Renal cortical epithelial cell (primary cell): ENCODE data around the gene ARHGEF28. TPM values are rescaled to one million over a fixed set of nuclear protein-coding genes. Genes with fewer than 3 reads are reported as not detected.

Source experiments
- DNase-seq: peaks from one replicate; pipeline ENCODE4 v3.0.0-alpha.2; 2011; ENCODE audit warnings: low read depth
- total RNA-seq: library from RNA; depleted of rRNA; stranded (reverse); fragments of >200 nt; gene quantifications from 2 replicates; pipeline ENCODE4 v1.2.3, GENCODE V29; 2014

The ARHGEF28 gene, protein sequence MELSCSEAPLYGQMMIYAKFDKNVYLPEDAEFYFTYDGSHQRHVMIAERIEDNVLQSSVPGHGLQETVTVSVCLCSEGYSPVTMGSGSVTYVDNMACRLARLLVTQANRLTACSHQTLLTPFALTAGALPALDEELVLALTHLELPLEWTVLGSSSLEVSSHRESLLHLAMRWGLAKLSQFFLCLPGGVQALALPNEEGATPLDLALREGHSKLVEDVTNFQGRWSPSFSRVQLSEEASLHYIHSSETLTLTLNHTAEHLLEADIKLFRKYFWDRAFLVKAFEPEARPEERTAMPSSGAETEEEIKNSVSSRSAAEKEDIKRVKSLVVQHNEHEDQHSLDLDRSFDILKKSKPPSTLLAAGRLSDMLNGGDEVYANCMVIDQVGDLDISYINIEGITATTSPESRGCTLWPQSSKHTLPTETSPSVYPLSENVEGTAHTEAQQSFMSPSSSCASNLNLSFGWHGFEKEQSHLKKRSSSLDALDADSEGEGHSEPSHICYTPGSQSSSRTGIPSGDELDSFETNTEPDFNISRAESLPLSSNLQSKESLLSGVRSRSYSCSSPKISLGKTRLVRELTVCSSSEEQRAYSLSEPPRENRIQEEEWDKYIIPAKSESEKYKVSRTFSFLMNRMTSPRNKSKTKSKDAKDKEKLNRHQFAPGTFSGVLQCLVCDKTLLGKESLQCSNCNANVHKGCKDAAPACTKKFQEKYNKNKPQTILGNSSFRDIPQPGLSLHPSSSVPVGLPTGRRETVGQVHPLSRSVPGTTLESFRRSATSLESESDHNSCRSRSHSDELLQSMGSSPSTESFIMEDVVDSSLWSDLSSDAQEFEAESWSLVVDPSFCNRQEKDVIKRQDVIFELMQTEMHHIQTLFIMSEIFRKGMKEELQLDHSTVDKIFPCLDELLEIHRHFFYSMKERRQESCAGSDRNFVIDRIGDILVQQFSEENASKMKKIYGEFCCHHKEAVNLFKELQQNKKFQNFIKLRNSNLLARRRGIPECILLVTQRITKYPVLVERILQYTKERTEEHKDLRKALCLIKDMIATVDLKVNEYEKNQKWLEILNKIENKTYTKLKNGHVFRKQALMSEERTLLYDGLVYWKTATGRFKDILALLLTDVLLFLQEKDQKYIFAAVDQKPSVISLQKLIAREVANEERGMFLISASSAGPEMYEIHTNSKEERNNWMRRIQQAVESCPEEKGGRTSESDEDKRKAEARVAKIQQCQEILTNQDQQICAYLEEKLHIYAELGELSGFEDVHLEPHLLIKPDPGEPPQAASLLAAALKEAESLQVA (N-terminal part only)
- 74.5 and 112 TPM in 2 replicates for total RNA-seq

DNA sequence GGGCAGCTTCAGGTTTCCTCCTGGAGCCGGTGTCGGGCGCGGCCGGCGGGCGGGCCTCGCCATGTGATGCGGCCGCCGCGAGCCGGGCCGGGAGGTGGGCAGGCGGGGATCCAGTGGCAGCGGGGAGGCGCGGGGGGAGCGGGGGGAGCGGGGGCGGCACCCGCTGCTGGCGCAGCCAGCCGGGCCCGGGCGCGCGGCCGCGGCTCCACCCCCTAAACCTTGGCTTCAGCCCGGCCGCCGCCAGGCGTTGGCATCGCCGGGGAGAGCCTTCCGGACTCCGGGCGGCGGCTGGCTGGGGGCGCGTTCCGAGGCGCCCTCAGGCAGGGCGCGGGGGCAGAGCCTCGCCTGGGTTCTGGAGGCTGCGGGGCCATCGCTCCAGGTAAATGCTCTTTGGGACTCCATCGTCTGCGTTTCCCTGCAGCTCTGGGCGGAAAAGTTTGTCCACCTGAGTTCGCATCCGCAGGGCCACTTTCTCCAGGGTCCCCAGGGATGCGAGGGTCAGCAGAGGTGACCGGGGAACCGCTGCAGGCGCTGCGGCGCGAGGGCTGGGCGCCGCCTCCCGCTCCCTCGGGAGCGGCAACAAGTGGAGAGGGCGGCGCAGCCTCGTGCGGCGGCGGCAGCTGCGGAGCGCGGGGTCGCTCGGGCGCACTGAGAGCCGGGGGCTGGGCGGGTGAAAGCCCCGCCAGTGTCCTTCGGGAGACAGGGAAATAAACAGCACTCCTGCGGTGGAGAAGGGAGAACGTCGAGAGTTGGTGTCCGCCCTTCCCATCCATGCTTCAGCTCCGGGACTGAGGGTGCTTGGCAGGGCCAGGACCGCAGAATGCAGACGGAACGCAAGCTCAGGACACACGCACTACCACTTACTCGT is at the start of gene ARHGEF28:
ARHGEF28 (plus strand) TSS at position 253 of the 868 bp plus-strand sequence. CDS start 58,656 bp downstream, outside the sequence.
- no peak for DNase-seq

DNA sequence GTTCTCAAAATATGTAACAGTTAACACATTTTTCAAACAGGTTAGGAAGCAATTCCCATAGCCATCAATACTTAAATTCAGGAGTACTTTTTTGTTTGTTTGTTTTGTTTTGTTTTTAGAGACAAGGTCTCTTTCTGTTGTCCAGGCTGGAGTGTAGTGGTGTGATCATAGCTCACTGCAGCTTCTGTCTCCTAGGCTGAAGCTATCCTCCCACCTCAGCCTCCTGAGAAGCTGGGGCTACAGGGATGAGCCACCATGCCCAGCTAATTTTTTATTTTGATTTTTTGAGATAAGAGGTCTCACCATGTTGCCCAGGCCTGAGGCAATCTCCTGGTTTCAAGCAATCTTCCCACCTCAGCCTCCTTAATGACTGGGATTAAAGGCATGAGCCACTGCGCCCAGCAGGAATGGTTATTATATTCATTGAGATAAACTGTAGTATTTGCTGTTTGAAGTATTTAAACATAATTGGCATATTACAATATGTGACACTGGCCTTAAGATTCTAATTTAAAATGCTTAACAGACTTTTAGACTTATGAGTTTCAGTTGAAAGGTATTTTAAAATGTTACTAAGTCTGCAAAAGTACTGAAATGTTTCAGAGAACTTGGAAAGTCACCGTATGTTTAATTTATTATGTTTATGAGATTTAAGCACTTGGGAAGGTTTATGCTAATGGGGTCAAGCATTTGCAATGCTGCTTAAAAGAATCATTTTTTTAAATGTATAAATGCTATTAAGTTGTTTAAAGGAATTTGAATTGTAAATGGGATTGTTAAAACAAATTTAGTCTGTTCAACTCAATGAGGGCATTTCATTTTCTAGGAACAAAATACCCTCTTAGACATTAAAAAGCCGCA is 43.5 kb upstream of the ARHGEF28 start:
- no peak for DNase-seq

DNA sequence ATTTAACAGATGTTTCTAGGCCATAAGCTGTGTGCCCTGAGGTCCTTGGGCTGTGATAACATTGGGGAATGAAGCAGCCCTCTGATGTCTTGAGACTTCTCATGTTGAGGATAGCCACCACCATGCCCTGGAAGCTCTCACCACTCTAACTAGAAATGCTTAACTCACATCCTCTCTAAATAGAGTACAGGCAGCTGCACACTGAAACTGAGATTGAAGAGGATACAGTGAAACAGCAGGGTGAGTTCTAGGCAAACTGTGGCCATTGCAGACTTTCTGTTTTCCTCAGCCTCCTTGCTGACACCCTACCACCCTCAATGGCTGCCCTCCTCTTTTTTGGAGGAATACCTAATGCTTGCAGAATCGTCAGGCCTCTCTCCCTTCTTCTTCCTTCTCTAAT is 38.1 kb upstream of the ARHGEF28 start:
- no peak for DNase-seq

DNA sequence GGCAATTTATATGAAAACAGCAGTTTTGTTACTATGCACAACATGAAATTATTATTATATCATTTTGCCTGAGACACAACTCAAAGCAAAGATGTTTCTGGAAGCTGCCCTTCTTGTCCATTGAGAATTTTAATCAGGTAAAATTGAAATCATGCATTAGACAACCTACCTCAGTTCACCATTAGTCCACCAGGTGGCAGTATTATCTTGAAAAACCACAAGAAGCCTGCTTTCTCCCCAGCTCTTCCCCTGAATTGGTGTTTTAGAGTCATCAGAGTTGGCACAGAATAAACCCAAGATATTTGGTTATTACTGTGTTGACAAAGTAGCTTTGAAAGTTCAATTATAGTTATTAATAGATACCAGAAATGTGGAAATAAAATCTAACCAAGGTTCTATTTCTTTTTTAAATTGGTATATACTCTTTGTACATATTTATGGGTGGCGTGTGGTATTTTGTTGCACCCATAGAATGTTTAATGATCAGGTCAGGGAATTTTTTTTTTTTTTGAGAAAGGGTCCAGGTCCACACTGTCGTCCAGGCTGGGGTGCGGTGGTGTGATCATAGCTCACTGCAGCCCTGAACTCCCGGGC is 34.8 kb upstream of the ARHGEF28 start:
- DNase-seq = peak; percentile 84

DNA sequence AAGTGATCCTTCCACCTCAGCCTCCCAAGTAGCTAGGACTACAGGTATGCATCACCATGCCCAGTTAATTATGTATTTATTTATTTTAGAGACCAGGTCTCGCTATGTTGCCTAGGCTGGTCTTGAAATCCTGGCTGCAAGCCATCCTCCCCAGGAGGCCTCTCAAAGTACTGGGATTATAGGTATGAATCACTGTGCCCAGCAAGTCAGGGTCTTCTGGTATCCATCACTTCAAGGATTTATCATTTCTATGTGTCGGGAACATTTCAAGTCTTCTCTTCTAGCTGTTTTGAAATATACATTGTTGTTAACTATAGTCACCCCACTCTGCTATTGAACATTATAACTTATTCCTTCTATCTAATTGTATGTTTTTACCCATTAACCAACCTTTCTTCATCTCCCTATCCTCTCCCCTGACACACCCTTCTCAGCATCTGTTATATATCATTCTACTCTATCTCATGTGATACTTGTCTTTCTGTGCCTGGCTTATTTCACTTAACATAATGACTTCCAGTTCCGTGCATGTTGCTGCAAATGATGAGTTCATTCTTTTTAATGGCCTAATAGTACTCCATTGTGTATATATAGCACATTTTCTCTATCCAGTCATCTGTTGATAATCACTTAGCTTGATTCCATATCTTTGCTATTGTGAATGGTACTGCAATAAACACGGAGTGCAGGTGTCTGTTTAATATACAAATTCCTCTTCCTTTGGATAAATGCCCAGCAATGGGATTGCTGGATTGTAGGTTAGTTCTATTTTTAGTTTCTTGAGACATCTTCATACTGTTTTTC is 34.1 kb upstream of the ARHGEF28 start:
- DNase-seq = peak; percentile 60

DNA sequence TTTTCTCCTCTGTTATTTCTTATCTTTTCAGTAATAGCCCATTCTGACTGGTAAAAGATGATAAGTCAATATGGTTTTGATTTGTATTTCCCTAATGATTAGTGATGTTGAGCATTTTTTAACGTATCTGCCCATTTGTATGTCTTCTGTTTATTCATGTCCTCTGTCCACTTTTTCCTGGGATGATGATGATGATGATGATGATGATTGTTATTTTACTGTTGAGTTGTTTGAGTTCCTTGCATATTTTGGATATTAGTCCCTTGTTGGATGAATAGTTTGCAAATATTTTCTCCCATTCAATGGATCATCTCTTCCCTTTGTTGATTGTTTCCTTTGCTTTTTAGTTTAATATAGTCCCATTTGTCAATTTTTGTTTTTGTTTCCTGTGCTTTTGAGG is 33.4 kb upstream of the ARHGEF28 start:
- peak; percentile 13 for DNase-seq

DNA sequence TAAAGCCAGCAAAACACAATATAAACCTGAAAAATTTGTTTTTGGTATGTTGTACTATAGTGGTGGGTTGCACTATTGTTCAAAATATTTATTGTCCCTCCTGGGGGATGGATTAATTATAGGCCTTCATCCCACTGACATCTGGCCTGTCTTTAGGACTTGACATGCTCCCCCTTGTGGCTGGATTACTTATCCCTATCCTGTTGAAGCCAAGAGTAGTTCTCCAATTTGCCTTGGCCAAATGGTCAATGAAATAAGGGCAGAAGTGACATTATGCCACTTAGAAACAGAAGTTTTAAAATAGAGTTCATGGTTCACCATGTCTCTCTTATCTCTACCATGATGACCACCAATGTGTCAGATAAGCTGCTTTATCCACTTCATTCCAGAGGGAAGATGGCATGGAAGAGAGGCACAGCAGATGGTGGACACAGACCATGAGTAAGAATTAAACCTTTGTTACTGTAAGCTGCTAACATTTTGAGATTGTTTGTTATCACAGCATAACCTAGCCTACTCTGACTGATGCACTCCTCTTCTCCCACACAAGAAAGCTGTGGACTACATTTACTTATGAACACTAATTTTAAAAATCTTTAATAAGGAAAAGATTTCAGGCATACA is 29.2 kb upstream of the ARHGEF28 start:
- peak; percentile 40 for DNase-seq

DNA sequence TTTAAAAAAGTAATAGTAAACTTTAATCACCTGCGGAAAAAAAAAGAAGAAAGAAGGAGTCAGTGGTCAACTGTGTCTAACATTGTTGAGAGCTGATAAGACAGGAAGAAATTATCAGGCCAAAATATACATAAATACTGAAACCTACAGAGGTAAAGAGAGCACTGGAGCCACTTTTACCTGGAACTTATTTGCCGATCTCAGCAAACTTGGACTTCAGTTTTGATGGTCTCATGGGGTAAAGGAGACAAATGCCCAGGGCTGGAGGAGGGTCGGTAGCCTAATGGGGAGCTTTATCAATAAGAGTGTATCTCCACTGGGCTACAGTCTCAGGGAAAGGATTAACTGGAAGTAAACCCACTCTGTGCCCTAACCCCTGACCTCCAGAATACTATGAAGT is 26.6 kb upstream of the ARHGEF28 start:
- DNase-seq = no peak

DNA sequence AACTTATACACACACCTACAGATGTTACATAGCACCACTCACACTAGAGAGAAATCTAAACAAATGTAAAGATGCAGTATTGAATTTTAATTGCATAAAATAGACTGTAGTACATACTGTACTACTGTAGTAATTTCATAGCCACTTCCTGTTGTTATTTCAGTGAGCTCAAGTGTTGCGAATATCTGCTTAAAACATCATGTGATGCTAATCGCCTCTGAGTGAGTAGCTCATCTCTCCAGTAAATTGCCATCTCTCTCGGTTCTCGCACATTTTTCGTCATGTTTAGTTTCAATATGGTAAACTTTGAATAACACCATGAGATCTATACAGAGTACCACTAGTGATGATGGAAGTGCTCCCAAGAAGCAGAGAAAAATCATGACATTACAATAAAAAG is 22.0 kb upstream of the ARHGEF28 start:
- DNase-seq = no peak

DNA sequence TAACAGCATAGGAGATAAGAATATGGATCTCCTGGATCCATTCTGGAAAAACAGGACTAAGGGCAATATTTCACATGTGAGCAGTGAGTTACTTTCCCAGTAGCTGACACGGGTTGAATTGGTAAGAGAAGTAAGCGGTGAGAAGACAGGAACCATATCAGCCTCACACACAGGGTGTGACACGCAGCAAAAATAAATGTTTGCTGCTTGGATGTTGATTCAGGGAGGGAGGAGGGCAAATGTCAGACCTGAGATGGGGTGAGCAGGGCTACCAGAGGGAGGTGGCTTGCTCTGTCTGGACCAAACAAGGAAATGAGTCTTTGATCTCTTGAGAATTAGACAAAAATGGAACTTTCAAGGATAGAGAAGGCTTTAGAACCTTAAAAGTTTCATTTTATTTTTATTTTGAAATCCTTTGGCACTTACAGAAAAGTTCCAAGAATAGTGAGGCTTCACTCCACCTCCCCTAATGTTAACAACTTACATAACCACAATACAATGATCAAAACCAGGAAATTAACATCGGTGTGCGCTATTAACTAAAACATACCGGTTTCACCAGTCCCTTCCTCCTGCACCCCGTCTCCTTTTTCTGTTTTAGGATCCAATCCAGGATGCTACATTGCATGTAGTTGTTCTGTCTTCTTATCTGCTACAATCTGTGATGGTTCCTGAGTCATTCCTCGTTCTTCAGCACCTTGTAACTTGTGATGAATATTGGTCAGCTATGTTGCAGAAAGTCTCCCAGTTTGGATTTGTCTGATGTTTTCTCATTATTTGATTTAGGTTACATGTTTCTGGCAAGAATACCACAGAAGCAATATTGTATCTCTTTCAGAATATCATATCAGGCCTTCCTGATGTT is 20.5 kb upstream of the ARHGEF28 start:
- no peak for DNase-seq

DNA sequence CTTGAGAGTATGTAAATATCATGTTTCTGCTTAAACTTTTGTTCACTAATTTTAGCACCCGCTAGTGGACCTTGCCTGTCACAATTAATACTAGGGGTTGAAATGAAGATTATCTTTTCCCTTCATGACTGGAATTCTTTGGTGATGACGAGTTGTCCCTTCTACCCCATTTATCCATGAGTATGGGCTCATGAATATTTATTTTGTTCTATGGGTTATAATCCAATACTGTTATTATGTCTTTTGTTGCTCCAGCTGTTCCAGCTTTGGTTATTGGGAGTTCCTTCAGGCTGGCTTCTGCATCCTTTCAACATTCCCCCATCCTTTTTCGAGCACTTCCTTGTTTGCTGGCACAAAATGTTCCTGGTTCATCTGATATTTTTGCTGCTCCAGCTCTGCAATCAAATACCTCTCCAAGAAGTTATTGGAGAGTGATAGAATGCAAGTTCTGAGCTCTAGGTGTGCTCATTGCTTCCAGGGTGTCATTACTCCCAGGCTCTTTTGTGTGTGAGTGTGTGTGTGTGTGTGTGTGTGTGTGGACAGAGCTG is 19.7 kb upstream of the ARHGEF28 start:
- DNase-seq = no peak

DNA sequence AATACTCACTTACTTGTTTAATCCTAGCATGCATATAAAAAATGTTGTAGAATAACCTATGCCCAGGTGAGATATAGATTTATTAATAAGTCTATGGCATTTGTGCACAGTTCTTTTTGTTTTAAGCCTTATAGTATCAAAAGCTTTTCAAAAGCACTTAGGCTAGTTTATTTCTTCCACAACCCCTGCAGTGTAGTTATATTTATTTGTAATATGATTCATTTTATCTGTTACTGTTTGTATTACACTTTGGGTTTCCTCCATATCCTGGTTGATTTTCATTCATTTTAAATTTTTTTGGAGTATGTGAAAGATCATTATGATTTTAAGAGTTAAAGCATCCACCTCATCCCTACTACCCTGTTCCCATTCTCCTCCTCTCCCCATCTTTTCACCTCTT is 18.8 kb upstream of the ARHGEF28 start:
- DNase-seq = no peak

DNA sequence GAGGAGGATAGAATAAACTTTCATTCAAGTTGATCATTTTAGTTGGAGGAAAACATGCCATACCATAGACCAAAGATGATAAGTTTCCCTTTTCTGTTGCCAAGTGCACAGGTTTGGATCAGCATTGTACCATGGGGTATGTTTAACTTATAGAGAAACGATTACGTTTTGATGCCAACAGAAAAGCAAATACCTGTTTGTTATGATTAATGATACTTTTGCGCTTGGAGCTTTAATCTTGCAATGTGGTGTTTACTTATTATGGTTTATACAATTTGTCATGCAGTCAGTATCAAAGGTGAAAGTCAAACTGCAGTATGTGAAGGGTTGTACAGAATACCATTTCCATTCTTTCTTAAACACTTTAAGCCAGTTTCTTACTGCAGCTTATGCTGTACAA is 13.2 kb upstream of the ARHGEF28 start:
- DNase-seq = no peak

DNA sequence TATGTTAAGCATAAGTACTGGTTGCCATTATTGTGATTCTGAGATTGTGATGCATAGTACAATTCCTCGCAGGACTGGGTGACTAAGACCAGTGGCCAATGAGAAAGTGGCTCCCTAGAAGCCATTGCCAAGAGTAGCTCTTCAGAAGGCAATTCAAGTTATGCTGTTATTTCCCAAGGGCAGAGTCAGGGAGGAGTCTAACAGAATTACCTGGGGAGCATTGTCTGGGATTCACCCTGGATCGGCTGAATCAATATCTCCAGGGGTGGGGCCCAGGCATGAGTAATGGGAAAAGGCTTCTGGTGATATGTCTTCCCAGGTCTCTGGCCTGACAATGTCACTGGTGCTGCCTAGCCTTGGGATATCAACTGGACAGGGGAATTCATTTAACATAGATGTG is 10.9 kb upstream of the ARHGEF28 start:
- DNase-seq = no peak

DNA sequence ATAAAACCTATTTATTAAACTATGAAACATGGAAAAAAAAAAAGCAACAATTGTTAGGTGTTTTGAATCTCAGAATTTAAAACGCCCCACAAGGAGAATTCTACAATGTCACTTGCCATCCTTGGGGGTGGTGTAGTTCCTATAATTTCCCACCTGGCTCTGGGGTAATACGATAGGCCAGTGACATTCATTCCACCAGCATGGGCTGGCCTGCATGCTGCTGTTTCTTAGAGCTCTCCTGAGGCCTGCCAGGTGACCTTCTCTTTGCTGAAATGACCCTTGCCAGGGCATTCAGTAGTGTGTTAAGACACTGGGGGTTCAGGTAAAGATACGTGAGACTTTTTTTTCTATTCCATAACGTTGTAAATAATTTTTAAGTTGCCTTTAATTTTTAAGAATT is 10.0 kb upstream of the ARHGEF28 start:
- no peak for DNase-seq

DNA sequence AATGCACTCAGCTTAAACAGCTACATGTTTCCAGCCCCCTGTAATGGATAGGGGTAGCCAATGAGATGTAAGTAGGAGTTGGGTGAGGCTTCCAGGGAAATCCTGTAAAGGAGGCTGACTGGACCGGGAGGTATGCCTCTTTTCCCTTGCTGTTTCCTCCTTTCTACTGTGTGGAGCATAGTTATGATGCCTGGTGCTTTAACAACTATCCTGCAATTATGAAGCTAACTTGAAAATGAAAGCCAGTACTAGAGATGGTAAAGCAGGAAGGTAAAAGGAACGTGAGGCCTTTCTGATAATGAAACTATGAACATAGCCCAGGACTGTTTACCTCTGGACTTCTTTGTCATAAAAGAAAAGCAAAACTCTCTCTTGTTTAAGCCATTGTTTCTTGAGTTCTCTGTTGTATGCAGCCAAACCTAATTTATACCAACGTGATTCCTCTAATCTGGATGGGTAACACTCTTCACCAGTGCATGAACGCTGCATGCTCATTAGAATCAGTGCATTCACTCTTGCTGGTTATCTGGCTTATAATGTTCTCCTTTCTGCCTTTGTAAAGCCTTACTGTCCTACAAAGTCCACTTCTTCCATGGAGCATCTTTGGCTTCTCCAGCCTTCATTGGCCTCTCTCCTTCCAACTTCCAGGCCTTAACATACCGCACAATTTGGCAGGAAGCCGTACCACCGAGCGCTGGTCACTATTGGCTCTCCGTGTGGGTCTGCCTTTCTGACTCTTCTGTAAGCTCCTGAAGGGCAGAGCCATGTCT is 8.3 kb upstream of the ARHGEF28 start:
- DNase-seq = no peak
